Endothelial cell of umbilical vein (primary cell): Measurements from ENCODE around the gene EEF1E1. TPM values are rescaled to one million over a fixed set of nuclear protein-coding genes. Genes with fewer than 3 reads are reported as not detected.

Experiments
- BruUV-seq: library from RNA; stranded (reverse); fragments of 400-500 nt; replicated peaks from 2 replicates; lab custom pipeline; 2021; lab: Mats Ljungman, UMichigan
- CTCF ChIA-PET: fragments of 300-600, 350-600 bp; sonication (Branson Sonifier 250); formaldehyde crosslinking; loops from one replicate; lab custom pipeline; 2021; ENCODE audit warnings: antibody characterized with exemption, inconsistent platforms; lab: Charles Lee
- POLR2A ChIA-PET: fragments of 300-600, 350-600 bp; sonication (Branson Sonifier 250); formaldehyde crosslinking; loops from one replicate; lab custom pipeline; 2021; ENCODE audit warnings: antibody characterized with exemption, inconsistent platforms; lab: Charles Lee
- DNase-seq: peaks from one replicate; pipeline ENCODE4 v3.0.0-alpha.2; 2011; ENCODE audit warnings: low read depth, low spot score
- FAIRE-seq: peaks from 2 replicates; lab custom pipeline; 2011; peaks lifted over from hg19 to GRCh38; lab: Jason Lieb, UNC
- H2AFZ ChIP-seq: 2 replicates; pipeline ENCODE4 v1.6.0; 2012; ENCODE audit warnings: low read depth, low read length, control low read depth, inconsistent platforms
- H3K27ac ChIP-seq: 2 replicates; pipeline ENCODE4 v1.5.1; 2011; ENCODE audit warnings: low read depth, mild to moderate bottlenecking, control low read depth, low read length, moderate library complexity; ENCODE audit not compliant: insufficient read depth
- H3K27me3 ChIP-seq, 2 experiments: 2 replicates each; pipeline versions ENCODE4 v1.6.0 to v1.6.1; 2011; ENCODE audit warnings: low read length in 2 of 2, mixed read lengths in 1 of 2; ENCODE audit not compliant: control insufficient read depth in 2 of 2, insufficient read depth in 2 of 2
- H3K36me3 ChIP-seq, 2 experiments: 2 replicates in 1 of 2; 3 replicates in 1 of 2; pipeline ENCODE4 v1.5.1; 2011; ENCODE audit warnings: low read length in 2 of 2, mild to moderate bottlenecking in 1 of 2, moderate library complexity in 1 of 2; ENCODE audit not compliant: control insufficient read depth in 2 of 2, insufficient read depth in 2 of 2; ENCODE audit errors: extremely low read depth in 1 of 2
- H3K4me1 ChIP-seq: 3 replicates; pipeline ENCODE4 v1.5.1; 2011; ENCODE audit warnings: mild to moderate bottlenecking, low read length; ENCODE audit not compliant: control insufficient read depth, insufficient read depth; ENCODE audit errors: extremely low read depth
- H3K4me2 ChIP-seq: 2 replicates; pipeline ENCODE4 v1.6.1; 2011; ENCODE audit warnings: low read length, control low read depth, mixed read lengths; ENCODE audit not compliant: insufficient read depth
- H3K4me3 ChIP-seq, 3 experiments: fragments of 200-600 bp in 1 of 3; sonication (generic), shearing (Covaris generic) in 1 of 3; replicated peaks in 1 of 3; 2 replicates each; pipeline ENCODE4 v1.5.1; 2011 to 2016; ENCODE audit warnings: control low read depth in 3 of 3, low read length in 3 of 3, mild to moderate bottlenecking in 2 of 3, inconsistent platforms in 1 of 3, low read depth in 1 of 3, moderate library complexity in 1 of 3; ENCODE audit not compliant: insufficient read depth in 1 of 3
- H3K79me2 ChIP-seq: 2 replicates; pipeline ENCODE4 v1.6.0; 2012; ENCODE audit warnings: low read length, inconsistent platforms; ENCODE audit not compliant: control insufficient read depth, insufficient read depth
- H3K9ac ChIP-seq: replicated peaks from 2 replicates; pipeline ENCODE3; 2011; ENCODE audit warnings: low read length, control low read depth; ENCODE audit not compliant: insufficient read depth; ENCODE audit errors: extremely low read depth
- H3K9me1 ChIP-seq: replicated peaks from 3 replicates; pipeline ENCODE4 v1.6.0; 2011; ENCODE audit warnings: mild to moderate bottlenecking, low read length; ENCODE audit not compliant: control insufficient read depth, insufficient read depth; ENCODE audit errors: extremely low read depth
- H3K9me3 ChIP-seq: replicated peaks from 2 replicates; pipeline ENCODE4 v1.5.1; 2012; ENCODE audit warnings: low read length, inconsistent platforms; ENCODE audit not compliant: control insufficient read depth, insufficient read depth
- H4K20me1 ChIP-seq: replicated peaks from 2 replicates; pipeline ENCODE3; 2011; ENCODE audit warnings: mild to moderate bottlenecking, low read length; ENCODE audit not compliant: control insufficient read depth, insufficient read depth; ENCODE audit errors: extremely low read depth
- CTCF ChIP-seq, 2 donors: IDR thresholded peaks; 1 replicate in 1 of 2; 2 replicates in 1 of 2; pipeline ENCODE4 v1.5.1; 2011; ENCODE audit warnings: low read length in 2 of 2, mild to moderate bottlenecking in 2 of 2, moderate library complexity in 2 of 2, control low read depth in 1 of 2, inconsistent platforms in 1 of 2, low read depth in 1 of 2; ENCODE audit not compliant: insufficient read depth in 1 of 2; ENCODE audit errors: extremely low read depth in 1 of 2
- EZH2 ChIP-seq: IDR thresholded peaks from 2 replicates; pipeline ENCODE4 v1.6.1; 2012; ENCODE audit warnings: borderline replicate concordance, low read depth, mild to moderate bottlenecking, moderate library complexity, low read length, inconsistent platforms; ENCODE audit not compliant: severe bottlenecking
- FOS ChIP-seq: IDR thresholded peaks from 2 replicates; pipeline ENCODE4 v1.6.1; 2011; ENCODE audit warnings: mild to moderate bottlenecking, low read length, moderate library complexity, borderline replicate concordance; ENCODE audit not compliant: insufficient read depth
- GATA2 ChIP-seq: IDR thresholded peaks from 2 replicates; pipeline ENCODE4 v1.7.0; 2011; ENCODE audit warnings: low read depth, mild to moderate bottlenecking, moderate library complexity, mixed read lengths, low read length; ENCODE audit not compliant: insufficient read length, insufficient read depth
- JUN ChIP-seq: IDR thresholded peaks from 2 replicates; pipeline ENCODE4 v1.6.1; 2011; ENCODE audit warnings: borderline replicate concordance, low read depth; ENCODE audit not compliant: insufficient read length, insufficient read depth
- MAX ChIP-seq: IDR thresholded peaks from 2 replicates; pipeline ENCODE4 v1.6.1; 2011; ENCODE audit not compliant: insufficient read depth, insufficient read length
- MYC ChIP-seq: IDR thresholded peaks from one replicate; pipeline ENCODE4 v1.6.1; 2011; ENCODE audit warnings: mild to moderate bottlenecking, low read depth, low read length
- POLR2A ChIP-seq: IDR thresholded peaks from 2 replicates; pipeline ENCODE4 v1.6.1; 2012; ENCODE audit warnings: low read depth, mild to moderate bottlenecking, control low read depth, low read length
- POLR2AphosphoS5 ChIP-seq: IDR thresholded peaks from 2 replicates; pipeline ENCODE4 v1.6.1; 2012; ENCODE audit warnings: low read depth, mild to moderate bottlenecking, control low read depth, low read length, moderate library complexity; ENCODE audit not compliant: insufficient read depth
- dilution Hi-C: fragments of 300-500 bp; cut with MboI; formaldehyde crosslinking; loops from one replicate; pipeline ENCODE4 v1.15.0; 2019; ENCODE audit warnings: low sequenced_read_pairs; ENCODE audit not compliant: extremely low pct_ligation_motif_present
- intact Hi-C: fragments of 100-400 bp; cut with micrococcal nuclease; formaldehyde crosslinking; loops from one replicate; pipeline ENCODE4 v1.10.0; 2022
- polyA plus RNA-seq, 4 experiments: library from polyadenylated mRNA; depleted of rRNA in 3 of 4; stranded (reverse) in 3 of 4; unstranded in 1 of 4; fragments of >200 nt; gene quantifications; 2 replicates each; pipeline versions ENCODE4 v1.2.1 to v1.2.3, GENCODE V29; 2011 to 2012; ENCODE audit warnings: missing spikeins in 1 of 4
- total RNA-seq: library from RNA; stranded (reverse); gene quantifications from 2 replicates; pipeline ENCODE4 v1.2.3, GENCODE V29; 2021

Gene EEF1E1
- total and polyA plus RNA-seq, 2 donors (not counting 3 experiments of a cell fraction or from before 2014, with no cell fraction given), result 53.8 to 58.1 TPM

DNA sequence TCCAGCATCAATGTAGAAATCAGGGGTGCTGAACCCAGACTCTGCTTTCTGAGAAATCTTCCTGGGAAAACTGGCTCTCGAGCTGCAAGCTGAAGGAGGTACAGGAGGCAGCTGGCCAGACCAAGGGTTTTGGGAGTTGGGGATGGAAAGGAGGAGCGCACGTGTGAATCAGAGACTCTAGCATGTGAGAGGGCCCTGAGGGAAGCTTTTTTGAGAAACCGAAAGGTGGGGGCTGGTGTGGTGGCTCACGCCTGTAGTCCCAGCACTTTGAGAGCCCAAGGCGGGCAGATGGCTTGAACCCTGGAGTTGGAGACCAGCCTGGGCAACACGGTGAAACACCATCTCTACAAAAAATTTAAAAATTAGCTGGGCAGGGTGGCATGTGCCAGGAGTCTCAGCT, 37.1 kb upstream of the EEF1E1 start:
- H3K79me2 ChIP-seq, result no peaks in the 10 kb centered on the region
- peaks cover 2 to 4% of the 10 kb centered on the region in 2 experiments for H3K27me3 ChIP-seq
- H3K4me3 ChIP-seq, result no peak overlapping the region
- H4K20me1 ChIP-seq, result no peaks in the 10 kb centered on the region
- H3K4me1 ChIP-seq, result no peaks in the 10 kb centered on the region
- no peak for TF ChIP-seq EZH2
- no peak for TF ChIP-seq FOS
- dilution Hi-C loops, result no loop called here
- no peaks in the 10 kb centered on the region for H3K9me3 ChIP-seq
- H3K27ac ChIP-seq, result no peak overlapping the region
- no TSS peak for BruUV-seq
- ChIA-PET CTCF (interaction anchor here (1.7 to 3.0 kb wide), 2 partner anchors 8 to 80 kb away, joined by 5 to 20 read pairs; no protein-coding TSS in a partner anchor), POLR2A (no interaction called here)
- no peaks in the 10 kb centered on the region for H3K9me1 ChIP-seq
- DNase-seq, result no peak
- intact Hi-C loops, result no loop called here
- FAIRE-seq, result no peak
- no peak overlapping the region for H3K9ac ChIP-seq
- no peak overlapping the region for H2AFZ ChIP-seq
- H3K4me2 ChIP-seq, result no peak overlapping the region
- no peaks in the 10 kb centered on the region for H3K36me3 ChIP-seq

- no peak overlapping the region for H2AFZ ChIP-seq
- intact Hi-C loops, result no loop called here
- no peaks in the 10 kb centered on the region for H3K79me2 ChIP-seq
- no peak for TF ChIP-seq FOS
- TF ChIP-seq JUN, result no peak
- no peak for TF ChIP-seq EZH2
- no peak for TF ChIP-seq GATA2
- no peak for TF ChIP-seq MAX
- no peak for TF ChIP-seq CTCF (IDR thresholded peaks at IDR 0.05; ENCODE audit: extremely low read depth in 1 of 2, insufficient read depth in 1 of 2, low read depth in 1 of 2, low read length in 2 of 2)
- no peak for TF ChIP-seq POLR2AphosphoS5
- no peak for TF ChIP-seq MYC
- no peak for TF ChIP-seq POLR2A
- dilution Hi-C loops, result no loop called here
- H3K9me3 ChIP-seq, result no peaks in the 10 kb centered on the region
- H3K27ac ChIP-seq, result no peak overlapping the region
- peaks cover 2 to 4% of the 10 kb centered on the region in 2 experiments for H3K27me3 ChIP-seq
- no peak for DNase-seq
- BruUV-seq, result no TSS peak
- POLR2A ChIA-PET, result no interaction called here
- H3K4me3 ChIP-seq, result no peak overlapping the region
- no peak overlapping the region for H3K4me2 ChIP-seq
- H3K4me1 ChIP-seq, result no peaks in the 10 kb centered on the region
- H3K9me1 ChIP-seq, result no peaks in the 10 kb centered on the region
- CTCF ChIA-PET, result no interaction called here
- H3K9ac ChIP-seq, result no peak overlapping the region
- H4K20me1 ChIP-seq, result no peaks in the 10 kb centered on the region
- no peak for FAIRE-seq
- H3K36me3 ChIP-seq, result no peaks in the 10 kb centered on the region
These were observed 35.2 kb upstream of the EEF1E1 start for GRCh38 chr6:8137529-8137939.
